Spleen (tissue), 13 donors: Measurements from ENCODE around the gene F8A1. TPM values are rescaled to one million over a fixed set of nuclear protein-coding genes. Genes with fewer than 3 reads are reported as not detected.
A peak's percentile ranks its signal among the peaks of the same experiment; 100 is the strongest.
"Not testable (repeated sequence)": the region's sequence is repeated elsewhere in the genome, so short reads cannot be mapped to it uniquely, and the experiment has no call there.

Experiments used
- DNase-seq: peaks from one replicate; pipeline ENCODE4 v3.0.0-alpha.2; 2020
- H3K27ac ChIP-seq, 8 donors: fragments of 200-600 bp; sonication (generic) in 7 of 8; 1 replicate in 4 of 8; 2 replicates in 4 of 8; pipeline versions ENCODE4 v1.5.0 to v1.8.0; 2016 to 2021; ENCODE audit warnings: inconsistent platforms in 4 of 8, mild to moderate bottlenecking in 4 of 8, moderate library complexity in 1 of 8
- H3K27me3 ChIP-seq, 7 donors: fragments of 200-600 bp; sonication (generic) in 6 of 7; replicated peaks in 1 of 7; 1 replicate in 4 of 7; 2 replicates in 3 of 7; pipeline versions ENCODE4 v1.5.0 to v1.8.0; 2016 to 2021; ENCODE audit warnings: inconsistent platforms in 3 of 7, mild to moderate bottlenecking in 1 of 7
- H3K36me3 ChIP-seq, 6 donors: fragments of 200-600 bp; sonication (generic) in 5 of 6; 1 replicate in 4 of 6; 2 replicates in 2 of 6; pipeline versions ENCODE4 v1.5.0 to v1.8.0; 2016 to 2021; ENCODE audit warnings: inconsistent platforms in 2 of 6
- H3K4me1 ChIP-seq, 6 donors: fragments of 200-600 bp; sonication (generic) in 5 of 6; 1 replicate in 3 of 6; 2 replicates in 3 of 6; pipeline versions ENCODE4 v1.5.0 to v1.8.0; 2016 to 2021; ENCODE audit warnings: inconsistent platforms in 3 of 6
- H3K4me3 ChIP-seq, 8 donors: fragments of 200-600 bp; sonication (generic) in 7 of 8; 1 replicate in 4 of 8; 2 replicates in 4 of 8; pipeline versions ENCODE4 v1.5.0 to v1.8.0; 2016 to 2021; ENCODE audit warnings: inconsistent platforms in 4 of 8, mild to moderate bottlenecking in 4 of 8, moderate library complexity in 2 of 8
- H3K9me3 ChIP-seq, 8 donors: fragments of 200-600 bp; sonication (generic) in 7 of 8; 1 replicate in 4 of 8; 2 replicates in 4 of 8; pipeline versions ENCODE4 v1.5.0 to v1.8.0; 2016 to 2021; ENCODE audit warnings: inconsistent platforms in 4 of 8
- CTCF ChIP-seq, 11 experiments: fragments of 200-600 bp in 7 of 11; fragments of 450-650 bp in 4 of 11; sonication (generic) in 4 of 11; IDR thresholded peaks in 8 of 11; conservative IDR thresholded peaks in 3 of 11; 1 replicate in 7 of 11; 2 replicates in 4 of 11; pipeline versions ENCODE4 v1.4.0 to v1.8.0; 2016 to 2021; ENCODE audit warnings: antibody characterized with exemption in 11 of 11, inconsistent platforms in 4 of 11, mild to moderate bottlenecking in 1 of 11
- POLR2A ChIP-seq, 3 donors: fragments of 450-650 bp; IDR thresholded peaks; one replicate each; pipeline ENCODE4 v1.5.1; 2017; ENCODE audit warnings: antibody characterized with exemption in 3 of 3, mild to moderate bottlenecking in 1 of 3
- POLR2AphosphoS5 ChIP-seq, 3 donors: sonication (generic); formaldehyde crosslinking; IDR thresholded peaks; one replicate each; pipeline ENCODE4 v1.5.1; 2017; ENCODE audit warnings: antibody characterized with exemption in 3 of 3
- WGBS, 5 donors: extraction: QIAGEN DNeasy Blood & Tissue Kit in 3 of 5; methylation state at CpG; one replicate each; pipeline versions ENCODE4 v1.1.5 to v1.1.7; 2013 to 2018; 5-methylcytosine and 5-hydroxymethylcytosine counted together
- intact Hi-C: fragments of 100-400 bp; cut with DNase I; formaldehyde crosslinking; loops from one replicate; pipeline ENCODE4 v1.15.0; 2023; ENCODE audit warnings: low total_unique reads
- long read RNA-seq, 2 donors: transcript quantifications; one replicate each; lab custom pipeline, GENCODE V29; 2026
- polyA plus RNA-seq, 3 donors: library from polyadenylated mRNA; stranded (reverse); fragments of 200-250 nt; gene quantifications; one replicate each; pipeline ENCODE4 v1.2.1, GENCODE V29; 2013
- total RNA-seq, 7 donors: library from RNA; depleted of rRNA in 3 of 7; stranded (reverse); fragments of >200 nt in 3 of 7; fragmentation: NEBNext Ultra II Directional in 4 of 7; extraction: Animal tissue kit (Norgen Biotek cat#: 25700) in 4 of 7; gene quantifications; one replicate each; pipeline versions ENCODE4 v1.1.0 to v1.2.1, GENCODE V29; 2016 to 2021
- donor health status: healthy with polysubstance abuse.
- donor health status: DM: no; HTN: no; CAD: no; lungs with moderate emphysema.
- donor health status: DM: no; HTN: no; CAD: no.
- donor health status: Bipolar disorder and iron deficiency.
- donor health status: healthy.
- donor health status: DM: no; HTN: no; CAD: no.
- donor health status: DM: yes; HTN: yes; CAD: no.

Gene F8A1
- total RNA-seq, result 10 to 100 TPM in 6 of 7 donors, 1 to 10 TPM in 1; 5.6 to 38.0 (median 27.5) TPM
- polyA plus RNA-seq, result 10 to 100 TPM; 19.4 to 27.9 (median 24.2) TPM
- long read RNA-seq, donor 1, transcript F8A1-201 (1 exons, 1,713 nt), result major isoform, 7 of 7 reads
- long read RNA-seq, donor 1, partial matches to known transcripts, result 0 of 7 reads
- long read RNA-seq, donor 1, other reads (novel, unspliced or antisense), result 0 of 7 reads
- long read RNA-seq, donor 2, transcript F8A1-201 (1 exons, 1,713 nt), result major isoform, 15 of 15 reads
- long read RNA-seq, donor 2, partial matches to known transcripts, result 0 of 15 reads
- long read RNA-seq, donor 2, other reads (novel, unspliced or antisense), result 0 of 15 reads

GRCh38 chrX:154886069-154886788, at the start of gene F8A1:
Gene F8A1 (plus strand): TSS chrX:154886355. CDS start chrX:154886375, 20 bp downstream.
- peak within 1 kb of the TSS in 2 of 8 donors; percentile 60 to 72 for H3K27ac ChIP-seq

GRCh38 chrX:154840856-154841255, 45.3 kb upstream of the F8A1 start:
- intact Hi-C loops, result no loop called here
- TF ChIP-seq POLR2AphosphoS5 (IDR thresholded peaks at IDR 0.05) (no peak), POLR2A (IDR thresholded peaks at IDR 0.05) (no peak), CTCF (IDR thresholded peaks at IDR 0.05 in 8 of 11, conservative IDR thresholded peaks at IDR 0.05 in 3 of 11) (peak in 10 of 11 experiments; percentile 33 to 58 (median 39))
- no peak for DNase-seq
- 77 to 92% (median 87%) methylated on average over 2 of the region's 2 CpGs for WGBS, 5 donors
- no peaks in the 10 kb centered on the region for H3K4me1 ChIP-seq
- H3K27me3 ChIP-seq, result no peaks in the 10 kb centered on the region
- no peak overlapping the region for H3K27ac ChIP-seq
- no peaks in the 10 kb centered on the region for H3K9me3 ChIP-seq
- no peak overlapping the region for H3K4me3 ChIP-seq
- H3K36me3 ChIP-seq, result no peaks in the 10 kb centered on the region

More at GRCh38 chrX:154886069-154886788, at the start of gene F8A1:
- Histone ChIP-seq H3K4me3 (peak within 1 kb of the TSS in 3 of 8 donors; percentile 20 to 45 (median 39)), H3K4me1 (peaks cover 0 to 13% (median 0%) of the 10 kb centered on the region in 6 donors)
- DNase-seq, H3K9me3 ChIP-seq, H3K36me3 ChIP-seq, H3K27me3 ChIP-seq, intact Hi-C loops: not testable (repeated sequence)
- TF ChIP-seq POLR2AphosphoS5 (IDR thresholded peaks at IDR 0.05), result peak in 1 of 3 donors; percentile 17
- WGBS, 5 donors, result 0 to 50% (median 1%) methylated on average over 4 to 15 of the region's 91 CpGs; no CpG with 5 or more reads in 2 of the 5 donors

GRCh38 chrX:154850957-154851611, 35.1 kb upstream of the F8A1 start:
- no peak for DNase-seq
- H3K27me3 ChIP-seq, result no peaks in the 10 kb centered on the region
- WGBS, 5 donors, result 83 to 100% (median 94%) methylated on average over 1 of the region's 1 CpG
- TF ChIP-seq CTCF (IDR thresholded peaks at IDR 0.05 in 8 of 11, conservative IDR thresholded peaks at IDR 0.05 in 3 of 11) (no peak), POLR2AphosphoS5 (IDR thresholded peaks at IDR 0.05) (no peak), POLR2A (IDR thresholded peaks at IDR 0.05) (no peak)
- no peaks in the 10 kb centered on the region for H3K4me1 ChIP-seq
- intact Hi-C loops, result no loop called here
- peaks cover 0 to 2% (median 0%) of the 10 kb centered on the region in 6 donors for H3K36me3 ChIP-seq
- H3K4me3 ChIP-seq, result no peak overlapping the region
- no peaks in the 10 kb centered on the region for H3K9me3 ChIP-seq
- no peak overlapping the region for H3K27ac ChIP-seq

- Histone ChIP-seq H3K4me1 (no peaks in the 10 kb centered on the region), H3K36me3 (peaks cover 0 to 21% (median 0%) of the 10 kb centered on the region in 6 donors), H3K4me3 (no peak overlapping the region), H3K27ac (no peak overlapping the region), H3K9me3 (no peaks in the 10 kb centered on the region), H3K27me3 (no peaks in the 10 kb centered on the region)
- intact Hi-C loops, result no loop called here
- TF ChIP-seq CTCF (IDR thresholded peaks at IDR 0.05 in 8 of 11, conservative IDR thresholded peaks at IDR 0.05 in 3 of 11), result no peak
- no peak for TF ChIP-seq POLR2A (IDR thresholded peaks at IDR 0.05)
- TF ChIP-seq POLR2AphosphoS5 (IDR thresholded peaks at IDR 0.05), result no peak
- DNase-seq, result no peak
Measured at GRCh38 chrX:154855256-154855655, 30.9 kb upstream of the F8A1 start.

- DNase-seq, H3K4me3 ChIP-seq, H3K27me3 ChIP-seq, H3K36me3 ChIP-seq, intact Hi-C loops, H3K27ac ChIP-seq, H3K4me1 ChIP-seq: not testable (repeated sequence)
- peaks cover 0 to 55% (median 14%) of the 10 kb centered on the region in 8 donors for H3K9me3 ChIP-seq
Measured at GRCh38 chrX:154868522-154868921, 17.6 kb upstream of the F8A1 start.
